Activated T-cell treated with anti-CD3 and anti-CD28 coated beads, Interleukin-2, amount 50 U/mL, for 4 hours (primary cell): ENCODE results near the gene RHOG. TPM values are rescaled to one million over a fixed set of nuclear protein-coding genes. Genes with fewer than 3 reads are reported as not detected.

Experiments
- ATAC-seq, 2 donors: fragments of 200-7000 bp; cut with Tn5 transposase; one replicate each; pipeline ENCODE4 v1.10.0; 2021
- DNase-seq: peaks from one replicate; pipeline ENCODE4 v3.0.0-alpha.2; 2020
- H3K27me3 Mint-ChIP-seq: one replicate; pipeline ENCODE4 v1.8.0; 2021; ENCODE audit warnings: low read depth, mixed read lengths
- H3K36me3 Mint-ChIP-seq: one replicate; pipeline ENCODE4 v1.8.0; 2022; ENCODE audit warnings: mixed read lengths; ENCODE audit not compliant: insufficient read depth
- H3K4me1 Mint-ChIP-seq: one replicate; pipeline ENCODE4 v1.8.0; 2021; ENCODE audit warnings: low read depth, mixed read lengths
- H3K4me3 Mint-ChIP-seq: one replicate; pipeline ENCODE4 v1.8.0; 2021; ENCODE audit warnings: mild to moderate bottlenecking, moderate library complexity, mixed read lengths
- H3K9me3 Mint-ChIP-seq: one replicate; pipeline ENCODE4 v1.8.0; 2021; ENCODE audit warnings: mixed read lengths
- total RNA-seq, 3 donors: library from RNA; stranded (reverse); gene quantifications; one replicate each; pipeline ENCODE4 v1.2.1, GENCODE V29; 2021

The RHOG gene
- total RNA-seq, 3 donors from 2014 or later, result 174 to 187 (median 184) TPM

GRCh38 chr11:3834349-3834663 lies 6.5 kb downstream of the RHOG start:
- H3K4me3 Mint-ChIP-seq, result peak overlapping the region; percentile 94
- peaks cover 52% of the 10 kb centered on the region for H3K36me3 Mint-ChIP-seq
- H3K4me1 Mint-ChIP-seq, result peaks cover 87% of the 10 kb centered on the region
- ATAC-seq, result no peak
- H3K9me3 Mint-ChIP-seq, result no peaks in the 10 kb centered on the region
- H3K27me3 Mint-ChIP-seq, result no peaks in the 10 kb centered on the region
- DNase-seq, result no peak

- Mint-ChIP-seq H3K36me3 (peaks cover 45% of the 10 kb centered on the region), H3K27me3 (no peaks in the 10 kb centered on the region), H3K9me3 (no peaks in the 10 kb centered on the region), H3K4me1 (peaks cover 80% of the 10 kb centered on the region), H3K4me3 (peak overlapping the region; percentile 44)
- ATAC-seq, result no peak
- DNase-seq, result no peak
These were observed 7.3 kb downstream of the RHOG start for GRCh38 chr11:3833449-3833848.

- DNase-seq (no peak), ATAC-seq (no peak)
- no peaks in the 10 kb centered on the region for H3K9me3 Mint-ChIP-seq
- H3K36me3 Mint-ChIP-seq, result peaks cover 45% of the 10 kb centered on the region
- H3K4me1 Mint-ChIP-seq, result peaks cover 76% of the 10 kb centered on the region
- H3K4me3 Mint-ChIP-seq, result no peak overlapping the region
- H3K27me3 Mint-ChIP-seq, result no peaks in the 10 kb centered on the region
These were observed 7.9 kb downstream of the RHOG start for GRCh38 chr11:3832816-3833215.

- peak overlapping the region; percentile 75 for H3K4me3 Mint-ChIP-seq
- peaks cover 70% of the 10 kb centered on the region for H3K4me1 Mint-ChIP-seq
- no peaks in the 10 kb centered on the region for H3K9me3 Mint-ChIP-seq
- no peak for DNase-seq
- H3K27me3 Mint-ChIP-seq, result no peaks in the 10 kb centered on the region
- peak; percentile 71 to 77 for ATAC-seq
- H3K36me3 Mint-ChIP-seq, result peaks cover 50% of the 10 kb centered on the region
These were observed 9.2 kb downstream of the RHOG start for GRCh38 chr11:3831378-3832239.

GRCh38 chr11:3830730-3831129 lies 10.0 kb downstream of the RHOG start:
- peaks cover 55% of the 10 kb centered on the region for H3K36me3 Mint-ChIP-seq
- DNase-seq, result no peak

GRCh38 chr11:3830088-3830487 lies 10.7 kb downstream of the RHOG start:
- H3K4me1 Mint-ChIP-seq, result peaks cover 68% of the 10 kb centered on the region
- no peaks in the 10 kb centered on the region for H3K27me3 Mint-ChIP-seq
- H3K4me3 Mint-ChIP-seq, result no peak overlapping the region
- no peak for ATAC-seq
- H3K36me3 Mint-ChIP-seq, result peaks cover 49% of the 10 kb centered on the region
- no peak for DNase-seq
- H3K9me3 Mint-ChIP-seq, result no peaks in the 10 kb centered on the region

More at GRCh38 chr11:3830730-3831129, 10.0 kb downstream of the RHOG start:
- Mint-ChIP-seq H3K4me1 (peaks cover 69% of the 10 kb centered on the region), H3K9me3 (no peaks in the 10 kb centered on the region), H3K27me3 (no peaks in the 10 kb centered on the region), H3K4me3 (peak overlapping the region; percentile 75)
- no peak for ATAC-seq

- peaks cover 41% of the 10 kb centered on the region for H3K36me3 Mint-ChIP-seq
- DNase-seq, result no peak
These were observed 13.1 kb downstream of the RHOG start for GRCh38 chr11:3827434-3828186.

GRCh38 chr11:3826721-3827120 lies 14.0 kb downstream of the RHOG start:
- Mint-ChIP-seq H3K27me3 (no peaks in the 10 kb centered on the region), H3K4me3 (no peak overlapping the region), H3K36me3 (peaks cover 39% of the 10 kb centered on the region), H3K9me3 (no peaks in the 10 kb centered on the region), H3K4me1 (peaks cover 49% of the 10 kb centered on the region)
- DNase-seq (no peak), ATAC-seq (no peak)

More at GRCh38 chr11:3827434-3828186, 13.1 kb downstream of the RHOG start:
- Mint-ChIP-seq H3K4me3 (no peak overlapping the region), H3K9me3 (no peaks in the 10 kb centered on the region), H3K27me3 (no peaks in the 10 kb centered on the region), H3K4me1 (peaks cover 58% of the 10 kb centered on the region)
- no peak for ATAC-seq

- Mint-ChIP-seq H3K4me1 (peaks cover 38% of the 10 kb centered on the region), H3K36me3 (peaks cover 31% of the 10 kb centered on the region), H3K27me3 (no peaks in the 10 kb centered on the region), H3K9me3 (no peaks in the 10 kb centered on the region), H3K4me3 (no peak overlapping the region)
- no peak for DNase-seq
- ATAC-seq, result peak in 1 of 2 donors; percentile 7
These were observed 15.1 kb downstream of the RHOG start for GRCh38 chr11:3825473-3826154.

- ATAC-seq, result peak; percentile 93 to 95
- peaks cover 32% of the 10 kb centered on the region for H3K4me1 Mint-ChIP-seq
These were observed 15.9 kb downstream of the RHOG start for GRCh38 chr11:3824714-3825472.

GRCh38 chr11:3823762-3824506 lies 16.8 kb downstream of the RHOG start:
- no peak for ATAC-seq
- H3K9me3 Mint-ChIP-seq, result no peaks in the 10 kb centered on the region

More at GRCh38 chr11:3824714-3825472, 15.9 kb downstream of the RHOG start:
- Mint-ChIP-seq H3K9me3 (no peaks in the 10 kb centered on the region), H3K27me3 (no peaks in the 10 kb centered on the region), H3K4me3 (peak overlapping the region; percentile 13), H3K36me3 (peaks cover 27% of the 10 kb centered on the region)
- DNase-seq, result peak; percentile 81

GRCh38 chr11:3823303-3823702 lies 17.5 kb downstream of the RHOG start:
- DNase-seq (no peak), ATAC-seq (no peak)
- Mint-ChIP-seq H3K4me1 (peaks cover 32% of the 10 kb centered on the region), H3K36me3 (peaks cover 26% of the 10 kb centered on the region), H3K27me3 (no peaks in the 10 kb centered on the region), H3K9me3 (no peaks in the 10 kb centered on the region), H3K4me3 (no peak overlapping the region)

More at GRCh38 chr11:3823762-3824506, 16.8 kb downstream of the RHOG start:
- Mint-ChIP-seq H3K4me1 (peaks cover 32% of the 10 kb centered on the region), H3K27me3 (no peaks in the 10 kb centered on the region), H3K4me3 (no peak overlapping the region), H3K36me3 (peaks cover 26% of the 10 kb centered on the region)
- DNase-seq, result no peak

- H3K4me1 Mint-ChIP-seq, result peaks cover 30% of the 10 kb centered on the region
These were observed 18.4 kb downstream of the RHOG start for GRCh38 chr11:3822312-3822711.

More at GRCh38 chr11:3822312-3822711, 18.4 kb downstream of the RHOG start:
- Mint-ChIP-seq H3K36me3 (peaks cover 17% of the 10 kb centered on the region), H3K27me3 (no peaks in the 10 kb centered on the region), H3K9me3 (no peaks in the 10 kb centered on the region), H3K4me3 (no peak overlapping the region)
- DNase-seq, result no peak
- ATAC-seq, result no peak
